ENCODE measurements around the gene RHOT2. TPM values are rescaled to one million over a fixed set of nuclear protein-coding genes. Genes with fewer than 3 reads are reported as not detected.

RHOT2 gene
- total and polyA plus RNA-seq, 9 of the 15 experiments (the other 6 are each of a cell fraction or from before 2014, with no cell fraction given), result 5.0 to 373 (median 112) TPM

GRCh38 chr16:715477-716199 lies 47.7 kb downstream of the RHOT2 start (continued):
- TF ChIP-seq FOXP1 (CRISPR knock-in tag; IDR thresholded peaks at IDR 0.05) (no peak), KLF10 (CRISPR knock-in tag; IDR thresholded peaks at IDR 0.05) (no peak), U2AF2 (optimal IDR thresholded peaks at IDR 0.05; ENCODE audit: low read depth, low read length) (no peak), NCOA1 (IDR thresholded peaks at IDR 0.05; ENCODE audit: low read depth) (no peak), THAP12 (CRISPR knock-in tag; IDR thresholded peaks at IDR 0.05) (no peak), TBP (optimal IDR thresholded peaks at IDR 0.05; ENCODE audit: low read depth, low read length) (no peak), ASH1L (IDR thresholded peaks at IDR 0.05; ENCODE audit: borderline replicate concordance, low read depth, partially characterized antibody) (no peak), HBP1 (CRISPR knock-in tag; IDR thresholded peaks at IDR 0.05) (no peak), MTF1 (CRISPR knock-in tag; IDR thresholded peaks at IDR 0.05; ENCODE audit: borderline replicate concordance) (no peak), BCOR (IDR thresholded peaks at IDR 0.05) (no peak), DIDO1 (tag; IDR thresholded peaks at IDR 0.05; ENCODE audit: low read depth) (no peak), E4F1 (CRISPR knock-in tag; IDR thresholded peaks at IDR 0.05; ENCODE audit: borderline replicate concordance) (no peak), ZNF785 (CRISPR knock-in tag; IDR thresholded peaks at IDR 0.05) (no peak), SNIP1 (IDR thresholded peaks at IDR 0.05; ENCODE audit: low read depth) (no peak), MAZ (CRISPR knock-in tag; conservative IDR thresholded peaks at IDR 0.05 in 1 of 2, IDR thresholded peaks at IDR 0.05 in 1 of 2) (peak in 1 of 2 experiments; percentile 65; a peak in 2 of 4 replicates), NFATC3 (IDR thresholded peaks at IDR 0.05) (no peak), CREBBP (IDR thresholded peaks at IDR 0.05; ENCODE audit: low read depth, low read length) (no peak), L3MBTL2 (IDR thresholded peaks at IDR 0.05) (peak; percentile 84), PTRF (tag; IDR thresholded peaks at IDR 0.05) (no peak), YY1 (IDR thresholded peaks at IDR 0.05; ENCODE audit: borderline replicate concordance in 1 of 3, control insufficient read depth in 1 of 3, extremely low read depth in 1 of 3, insufficient read depth in 3 of 3, insufficient read length in 1 of 3, insufficient replicate concordance in 2 of 3, low read depth in 1 of 3, low read length in 2 of 3) (peak in 1 of 3 experiments; percentile 34), EP400 (IDR thresholded peaks at IDR 0.05) (no peak)

Data from K562 (cell line).